Measurements from ENCODE around the gene MTUS2.

The MTUS2 gene

GRCh38 chr13:29129616-29130015 lies 309.5 kb downstream of the MTUS2 start:
- Histone ChIP-seq H3K27ac (ENCODE audit: insufficient read depth in 1 of 2, low read depth in 1 of 2, low read length in 2 of 2, poor library complexity in 1 of 2, severe bottlenecking in 2 of 2) (no peak overlapping the region), H3K9me3 (ENCODE audit: control extremely low read depth in 1 of 5, control insufficient read depth in 4 of 5, insufficient read depth in 2 of 5, low read depth in 1 of 5, low read length in 4 of 5) (no peaks in the 10 kb centered on the region), H3K36me3 (ENCODE audit: control insufficient read depth in 4 of 4, insufficient read depth in 4 of 4, low read length in 3 of 4) (no peaks in the 10 kb centered on the region), H3K4me3 (ENCODE audit: control insufficient read depth in 1 of 7, extremely low read depth in 1 of 7, insufficient read depth in 4 of 7, low read depth in 2 of 7, low read length in 6 of 7) (no peak overlapping the region), H3K4me1 (ENCODE audit: control extremely low read depth in 1 of 4, control insufficient read depth in 4 of 4, insufficient read depth in 4 of 4, low read length in 3 of 4) (peaks cover 0 to 10% (median 3%) of the 10 kb centered on the region in 4 experiments), H3K27me3 (replicated peaks in 2 of 5; ENCODE audit: control insufficient read depth in 4 of 5, insufficient read depth in 5 of 5, low read length in 4 of 5) (peaks cover 0 to 2% (median 0%) of the 10 kb centered on the region in 5 experiments)
- 78% methylated on average over 2 of the region's 2 CpGs for WGBS (ENCODE audit: insufficient coverage)
- ChIA-PET POLR2A (no interaction called here), CTCF (no interaction called here)
- no peak for DNase-seq

- Histone ChIP-seq H3K4me3 (ENCODE audit: control insufficient read depth in 1 of 7, extremely low read depth in 1 of 7, insufficient read depth in 4 of 7, low read depth in 2 of 7, low read length in 6 of 7) (no peak overlapping the region), H3K4me1 (ENCODE audit: control extremely low read depth in 1 of 4, control insufficient read depth in 4 of 4, insufficient read depth in 4 of 4, low read length in 3 of 4) (peaks cover 0 to 2% (median 0%) of the 10 kb centered on the region in 4 experiments), H3K9me3 (ENCODE audit: control extremely low read depth in 1 of 5, control insufficient read depth in 4 of 5, insufficient read depth in 2 of 5, low read depth in 1 of 5, low read length in 4 of 5) (no peaks in the 10 kb centered on the region), H3K27ac (ENCODE audit: insufficient read depth in 1 of 2, low read depth in 1 of 2, low read length in 2 of 2, poor library complexity in 1 of 2, severe bottlenecking in 2 of 2) (no peak overlapping the region), H3K36me3 (ENCODE audit: control insufficient read depth in 4 of 4, insufficient read depth in 4 of 4, low read length in 3 of 4) (no peaks in the 10 kb centered on the region), H3K27me3 (replicated peaks in 2 of 5; ENCODE audit: control insufficient read depth in 4 of 5, insufficient read depth in 5 of 5, low read length in 4 of 5) (peaks cover 0 to 2% (median 0%) of the 10 kb centered on the region in 5 experiments)
- WGBS (ENCODE audit: insufficient coverage) = 90% methylated on average over 1 of the region's 1 CpG
- DNase-seq = no peak
- POLR2A ChIA-PET = no interaction called here
- CTCF ChIA-PET = no interaction called here
Observed at GRCh38 chr13:29131159-29131558, 311.0 kb downstream of the MTUS2 start.

- no peak for DNase-seq
- Histone ChIP-seq H3K4me1 (ENCODE audit: control extremely low read depth in 1 of 4, control insufficient read depth in 4 of 4, insufficient read depth in 4 of 4, low read length in 3 of 4) (no peaks in the 10 kb centered on the region), H3K27ac (ENCODE audit: insufficient read depth in 1 of 2, low read depth in 1 of 2, low read length in 2 of 2, poor library complexity in 1 of 2, severe bottlenecking in 2 of 2) (no peak overlapping the region), H3K4me3 (ENCODE audit: control insufficient read depth in 1 of 7, extremely low read depth in 1 of 7, insufficient read depth in 4 of 7, low read depth in 2 of 7, low read length in 6 of 7) (no peak overlapping the region), H3K36me3 (ENCODE audit: control insufficient read depth in 4 of 4, insufficient read depth in 4 of 4, low read length in 3 of 4) (no peaks in the 10 kb centered on the region), H3K9me3 (ENCODE audit: control extremely low read depth in 1 of 5, control insufficient read depth in 4 of 5, insufficient read depth in 2 of 5, low read depth in 1 of 5, low read length in 4 of 5) (peaks cover 0 to 4% (median under 1%) of the 10 kb centered on the region in 5 experiments), H3K27me3 (replicated peaks in 2 of 5; ENCODE audit: control insufficient read depth in 4 of 5, insufficient read depth in 5 of 5, low read length in 4 of 5) (peaks cover 0 to 2% (median 0%) of the 10 kb centered on the region in 5 experiments)
- POLR2A ChIA-PET = no interaction called here
- no CpG with 5 or more reads among the region's 4 CpGs for WGBS (ENCODE audit: insufficient coverage)
- CTCF ChIA-PET = no interaction called here
Observed at GRCh38 chr13:29131881-29132668, 311.9 kb downstream of the MTUS2 start.

- WGBS (ENCODE audit: insufficient coverage) = 88% methylated on average over 1 of the region's 2 CpGs
- CTCF ChIA-PET = no interaction called here
- POLR2A ChIA-PET = no interaction called here
Observed at GRCh38 chr13:29136341-29136740, 316.2 kb downstream of the MTUS2 start.

GRCh38 chr13:29137016-29137415 lies 316.9 kb downstream of the MTUS2 start:
- Histone ChIP-seq H3K9me3 (ENCODE audit: control extremely low read depth in 1 of 5, control insufficient read depth in 4 of 5, insufficient read depth in 2 of 5, low read depth in 1 of 5, low read length in 4 of 5) (peaks cover 0 to 5% (median 3%) of the 10 kb centered on the region in 5 experiments), H3K4me3 (ENCODE audit: control insufficient read depth in 1 of 7, extremely low read depth in 1 of 7, insufficient read depth in 4 of 7, low read depth in 2 of 7, low read length in 6 of 7) (no peak overlapping the region), H3K27ac (ENCODE audit: insufficient read depth in 1 of 2, low read depth in 1 of 2, low read length in 2 of 2, poor library complexity in 1 of 2, severe bottlenecking in 2 of 2) (no peak overlapping the region), H3K4me1 (ENCODE audit: control extremely low read depth in 1 of 4, control insufficient read depth in 4 of 4, insufficient read depth in 4 of 4, low read length in 3 of 4) (no peaks in the 10 kb centered on the region), H3K36me3 (ENCODE audit: control insufficient read depth in 4 of 4, insufficient read depth in 4 of 4, low read length in 3 of 4) (no peaks in the 10 kb centered on the region), H3K27me3 (replicated peaks in 2 of 5; ENCODE audit: control insufficient read depth in 4 of 5, insufficient read depth in 5 of 5, low read length in 4 of 5) (peaks cover 0 to 2% (median 0%) of the 10 kb centered on the region in 5 experiments)
- POLR2A ChIA-PET = no interaction called here
- CTCF ChIA-PET = no interaction called here
- 86% methylated on average over 1 of the region's 1 CpG for WGBS (ENCODE audit: insufficient coverage)
- no peak for DNase-seq

More at GRCh38 chr13:29136341-29136740, 316.2 kb downstream of the MTUS2 start:
- Histone ChIP-seq H3K4me3 (ENCODE audit: control insufficient read depth in 1 of 7, extremely low read depth in 1 of 7, insufficient read depth in 4 of 7, low read depth in 2 of 7, low read length in 6 of 7) (no peak overlapping the region), H3K9me3 (ENCODE audit: control extremely low read depth in 1 of 5, control insufficient read depth in 4 of 5, insufficient read depth in 2 of 5, low read depth in 1 of 5, low read length in 4 of 5) (peaks cover 0 to 5% (median 3%) of the 10 kb centered on the region in 5 experiments), H3K27me3 (replicated peaks in 2 of 5; ENCODE audit: control insufficient read depth in 4 of 5, insufficient read depth in 5 of 5, low read length in 4 of 5) (peaks cover 0 to 2% (median 0%) of the 10 kb centered on the region in 5 experiments), H3K36me3 (ENCODE audit: control insufficient read depth in 4 of 4, insufficient read depth in 4 of 4, low read length in 3 of 4) (no peaks in the 10 kb centered on the region), H3K4me1 (ENCODE audit: control extremely low read depth in 1 of 4, control insufficient read depth in 4 of 4, insufficient read depth in 4 of 4, low read length in 3 of 4) (no peaks in the 10 kb centered on the region), H3K27ac (ENCODE audit: insufficient read depth in 1 of 2, low read depth in 1 of 2, low read length in 2 of 2, poor library complexity in 1 of 2, severe bottlenecking in 2 of 2) (no peak overlapping the region)
- DNase-seq = no peak

GRCh38 chr13:29137995-29138394 lies 317.9 kb downstream of the MTUS2 start:
- H3K9me3 ChIP-seq (ENCODE audit: control extremely low read depth in 1 of 5, control insufficient read depth in 4 of 5, insufficient read depth in 2 of 5, low read depth in 1 of 5, low read length in 4 of 5) = peaks cover 0 to 5% (median 3%) of the 10 kb centered on the region in 5 experiments
- POLR2A ChIA-PET = no interaction called here
- CTCF ChIA-PET = no interaction called here

GRCh38 chr13:29140277-29140676 lies 320.1 kb downstream of the MTUS2 start:
- H3K4me1 ChIP-seq (ENCODE audit: control extremely low read depth in 1 of 4, control insufficient read depth in 4 of 4, insufficient read depth in 4 of 4, low read length in 3 of 4) = no peaks in the 10 kb centered on the region
- no peaks in the 10 kb centered on the region for H3K36me3 ChIP-seq (ENCODE audit: control insufficient read depth in 4 of 4, insufficient read depth in 4 of 4, low read length in 3 of 4)
- WGBS (ENCODE audit: insufficient coverage) = 6% methylated on average over 2 of the region's 4 CpGs
- CTCF ChIA-PET = no interaction called here
- POLR2A ChIA-PET = no interaction called here
- peaks cover 0 to 2% (median 0%) of the 10 kb centered on the region in 5 experiments for H3K27me3 ChIP-seq (replicated peaks in 2 of 5; ENCODE audit: control insufficient read depth in 4 of 5, insufficient read depth in 5 of 5, low read length in 4 of 5)
- peaks cover 0 to 7% (median 3%) of the 10 kb centered on the region in 5 experiments for H3K9me3 ChIP-seq (ENCODE audit: control extremely low read depth in 1 of 5, control insufficient read depth in 4 of 5, insufficient read depth in 2 of 5, low read depth in 1 of 5, low read length in 4 of 5)
- no peak for DNase-seq
- no peak overlapping the region for H3K4me3 ChIP-seq (ENCODE audit: control insufficient read depth in 1 of 7, extremely low read depth in 1 of 7, insufficient read depth in 4 of 7, low read depth in 2 of 7, low read length in 6 of 7)
- no peak overlapping the region for H3K27ac ChIP-seq (ENCODE audit: insufficient read depth in 1 of 2, low read depth in 1 of 2, low read length in 2 of 2, poor library complexity in 1 of 2, severe bottlenecking in 2 of 2)

More at GRCh38 chr13:29137995-29138394, 317.9 kb downstream of the MTUS2 start:
- Histone ChIP-seq H3K4me3 (ENCODE audit: control insufficient read depth in 1 of 7, extremely low read depth in 1 of 7, insufficient read depth in 4 of 7, low read depth in 2 of 7, low read length in 6 of 7) (no peak overlapping the region), H3K36me3 (ENCODE audit: control insufficient read depth in 4 of 4, insufficient read depth in 4 of 4, low read length in 3 of 4) (no peaks in the 10 kb centered on the region), H3K27ac (ENCODE audit: insufficient read depth in 1 of 2, low read depth in 1 of 2, low read length in 2 of 2, poor library complexity in 1 of 2, severe bottlenecking in 2 of 2) (no peak overlapping the region), H3K4me1 (ENCODE audit: control extremely low read depth in 1 of 4, control insufficient read depth in 4 of 4, insufficient read depth in 4 of 4, low read length in 3 of 4) (no peaks in the 10 kb centered on the region), H3K27me3 (replicated peaks in 2 of 5; ENCODE audit: control insufficient read depth in 4 of 5, insufficient read depth in 5 of 5, low read length in 4 of 5) (peaks cover 0 to 2% (median 0%) of the 10 kb centered on the region in 5 experiments)
- no peak for DNase-seq
- WGBS (ENCODE audit: insufficient coverage) = 67% methylated on average over 1 of the region's 1 CpG

Measured in common myeloid progenitor, CD34-positive (primary cell).